Measurements from ENCODE around the gene ATP6V0B. TPM values are rescaled to one million over a fixed set of nuclear protein-coding genes. Genes with fewer than 3 reads are reported as not detected.

The ATP6V0B gene
- total and polyA plus RNA-seq, 2 experiments from 2014 or later, result 87.5 to 316 TPM

GRCh38 chr1:43978264-43978550 is 3.4 kb downstream of the ATP6V0B start:
- Histone ChIP-seq H3K27me3 (no peaks in the 10 kb centered on the region), H3K4me1 (ENCODE audit: low read depth) (no peaks in the 10 kb centered on the region), H3K4me3 (peak overlapping the region; percentile 72), H3K36me3 (peaks cover 11% of the 10 kb centered on the region), H3K27ac (no peak overlapping the region), H3K9me3 (ENCODE audit: low read depth) (no peaks in the 10 kb centered on the region)
- TF ChIP-seq CTCF (IDR thresholded peaks at IDR 0.05; ENCODE audit: low read depth, low read length), result no peak
- DNase-seq (ENCODE audit: low read depth in 1 of 2, low spot score in 1 of 2), result no peak

- Histone ChIP-seq H3K4me3 (peak within 1 kb of the TSS; percentile 92), H3K36me3 (peaks cover 11% of the 10 kb centered on the region), H3K4me1 (ENCODE audit: low read depth) (no peaks in the 10 kb centered on the region), H3K27ac (no peak within 1 kb of the TSS), H3K9me3 (ENCODE audit: low read depth) (no peaks in the 10 kb centered on the region), H3K27me3 (no peaks in the 10 kb centered on the region)
- peak; percentile 45 to 46 for DNase-seq (ENCODE audit: low read depth in 1 of 2, low spot score in 1 of 2)
- no peak for TF ChIP-seq CTCF (IDR thresholded peaks at IDR 0.05; ENCODE audit: low read depth, low read length)
Measured at GRCh38 chr1:43978551-43979260, 3.9 kb downstream of the ATP6V0B start, which contains the start of gene B4GALT2. Gene B4GALT2, plus strand, starts transcription at chr1:43979210. Its CDS starts 1,951 bp downstream, at chr1:43981161.

- no peak overlapping the region for H3K27ac ChIP-seq
- no peaks in the 10 kb centered on the region for H3K9me3 ChIP-seq (ENCODE audit: low read depth)
- H3K36me3 ChIP-seq, result peaks cover 11% of the 10 kb centered on the region
- peak in 1 of 2 donors; percentile 29 for DNase-seq (ENCODE audit: low read depth in 1 of 2, low spot score in 1 of 2)
- H3K27me3 ChIP-seq, result no peaks in the 10 kb centered on the region
- H3K4me3 ChIP-seq, result peak overlapping the region; percentile 92
- no peak for TF ChIP-seq CTCF (IDR thresholded peaks at IDR 0.05; ENCODE audit: low read depth, low read length)
- H3K4me1 ChIP-seq (ENCODE audit: low read depth), result no peaks in the 10 kb centered on the region
Measured at GRCh38 chr1:43979261-43979527, 4.4 kb downstream of the ATP6V0B start.

GRCh38 chr1:43979528-43980254 is 4.9 kb downstream of the ATP6V0B start:
- TF ChIP-seq CTCF (IDR thresholded peaks at IDR 0.05; ENCODE audit: low read depth, low read length), result no peak
- no peak overlapping the region for H3K27ac ChIP-seq
- DNase-seq (ENCODE audit: low read depth in 1 of 2, low spot score in 1 of 2), result peak; percentile 36 to 63

GRCh38 chr1:43980255-43981134 is 5.7 kb downstream of the ATP6V0B start:
- Histone ChIP-seq H3K4me1 (ENCODE audit: low read depth) (no peaks in the 10 kb centered on the region), H3K27ac (no peak overlapping the region), H3K36me3 (peaks cover 11% of the 10 kb centered on the region), H3K27me3 (no peaks in the 10 kb centered on the region), H3K9me3 (ENCODE audit: low read depth) (no peaks in the 10 kb centered on the region), H3K4me3 (peak overlapping the region; percentile 92)
- peak in 1 of 2 donors; percentile 37 for DNase-seq (ENCODE audit: low read depth in 1 of 2, low spot score in 1 of 2)
- no peak for TF ChIP-seq CTCF (IDR thresholded peaks at IDR 0.05; ENCODE audit: low read depth, low read length)

More at GRCh38 chr1:43979528-43980254, 4.9 kb downstream of the ATP6V0B start:
- no peaks in the 10 kb centered on the region for H3K9me3 ChIP-seq (ENCODE audit: low read depth)
- no peaks in the 10 kb centered on the region for H3K27me3 ChIP-seq
- H3K36me3 ChIP-seq, result peaks cover 11% of the 10 kb centered on the region
- H3K4me3 ChIP-seq, result peak overlapping the region; percentile 92
- H3K4me1 ChIP-seq (ENCODE audit: low read depth), result no peaks in the 10 kb centered on the region

All from cardiac muscle cell (in vitro differentiated cells and primary cell).